ENCODE results near the gene REEP3. TPM values are rescaled to one million over a fixed set of nuclear protein-coding genes. Genes with fewer than 3 reads are reported as not detected.

The REEP3 gene
- total RNA-seq, 2 donors from 2014 or later, result 30.7 to 33.0 TPM

GRCh38 chr10:63539994-63540393 lies 18.8 kb downstream of the REEP3 start:
- H3K36me3 Mint-ChIP-seq (ENCODE audit: low read depth), result no peaks in the 10 kb centered on the region
- TF ChIP-seq, protein P1, sequence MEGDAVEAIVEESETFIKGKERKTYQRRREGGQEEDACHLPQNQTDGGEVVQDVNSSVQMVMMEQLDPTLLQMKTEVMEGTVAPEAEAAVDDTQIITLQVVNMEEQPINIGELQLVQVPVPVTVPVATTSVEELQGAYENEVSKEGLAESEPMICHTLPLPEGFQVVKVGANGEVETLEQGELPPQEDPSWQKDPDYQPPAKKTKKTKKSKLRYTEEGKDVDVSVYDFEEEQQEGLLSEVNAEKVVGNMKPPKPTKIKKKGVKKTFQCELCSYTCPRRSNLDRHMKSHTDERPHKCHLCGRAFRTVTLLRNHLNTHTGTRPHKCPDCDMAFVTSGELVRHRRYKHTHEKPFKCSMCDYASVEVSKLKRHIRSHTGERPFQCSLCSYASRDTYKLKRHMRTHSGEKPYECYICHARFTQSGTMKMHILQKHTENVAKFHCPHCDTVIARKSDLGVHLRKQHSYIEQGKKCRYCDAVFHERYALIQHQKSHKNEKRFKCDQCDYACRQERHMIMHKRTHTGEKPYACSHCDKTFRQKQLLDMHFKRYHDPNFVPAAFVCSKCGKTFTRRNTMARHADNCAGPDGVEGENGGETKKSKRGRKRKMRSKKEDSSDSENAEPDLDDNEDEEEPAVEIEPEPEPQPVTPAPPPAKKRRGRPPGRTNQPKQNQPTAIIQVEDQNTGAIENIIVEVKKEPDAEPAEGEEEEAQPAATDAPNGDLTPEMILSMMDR (conservative IDR thresholded peaks at IDR 0.05), result no peak
- H3K27ac Mint-ChIP-seq, result no peak overlapping the region

GRCh38 chr10:63542835-63543575 lies 21.8 kb downstream of the REEP3 start:
- Histone ChIP-seq H3K4me1 (ENCODE audit: control insufficient read depth, insufficient read depth, low read length) (peaks cover 3% of the 10 kb centered on the region), H3K36me3 (ENCODE audit: control insufficient read depth, insufficient read depth, low read length) (peaks cover 6% of the 10 kb centered on the region), H3K9ac (ENCODE audit: extremely low read depth, low read length, poor library complexity, severe bottlenecking) (no peak overlapping the region), H3K4me3 (ENCODE audit: low read length) (no peak overlapping the region), H3K9me3 (ENCODE audit: control insufficient read depth, low read length) (no peaks in the 10 kb centered on the region), H3K27ac (ENCODE audit: low read depth, low read length) (no peak overlapping the region), H3K27me3 (ENCODE audit: control insufficient read depth, insufficient read depth, low read length, poor library complexity, severe bottlenecking) (no peaks in the 10 kb centered on the region)
- TF ChIP-seq, protein P1 (conservative IDR thresholded peaks at IDR 0.05), result no peak
- H3K4me3 Mint-ChIP-seq, result no peak overlapping the region
- H3K27me3 Mint-ChIP-seq (ENCODE audit: insufficient read depth), result no peaks in the 10 kb centered on the region
- H3K4me1 Mint-ChIP-seq, result peaks cover 10% of the 10 kb centered on the region
- no peak for DNase-seq
- peaks cover 13% of the 10 kb centered on the region for H3K36me3 Mint-ChIP-seq (ENCODE audit: low read depth)
- H3K9me3 Mint-ChIP-seq, result no peaks in the 10 kb centered on the region
- no peak overlapping the region for H3K27ac Mint-ChIP-seq
- 65 to 75% methylated on average over 5 of the region's 5 CpGs for WGBS, 2 experiments (ENCODE audit: insufficient coverage in 1 of 2, insufficient read length in 1 of 2)

More at GRCh38 chr10:63539994-63540393, 18.8 kb downstream of the REEP3 start:
- no peaks in the 10 kb centered on the region for H3K9me3 ChIP-seq (ENCODE audit: control insufficient read depth, low read length)
- whole genome bisulfite sequencing, 2 experiments (ENCODE audit: insufficient coverage in 1 of 2, insufficient read length in 1 of 2), result 92% methylated on average over 1 of the region's 1 CpG; no CpG with 5 or more reads in 1 of the 2 experiments
- no peaks in the 10 kb centered on the region for H3K27me3 ChIP-seq (ENCODE audit: control insufficient read depth, insufficient read depth, low read length, poor library complexity, severe bottlenecking)
- H3K9ac ChIP-seq (ENCODE audit: extremely low read depth, low read length, poor library complexity, severe bottlenecking), result no peak overlapping the region
- no peaks in the 10 kb centered on the region for H3K36me3 ChIP-seq (ENCODE audit: control insufficient read depth, insufficient read depth, low read length)
- peaks cover 3% of the 10 kb centered on the region for H3K4me1 ChIP-seq (ENCODE audit: control insufficient read depth, insufficient read depth, low read length)
- no peak overlapping the region for H3K4me3 ChIP-seq (ENCODE audit: low read length)
- Mint-ChIP-seq H3K9me3 (no peaks in the 10 kb centered on the region), H3K27me3 (ENCODE audit: insufficient read depth) (no peaks in the 10 kb centered on the region), H3K4me3 (no peak overlapping the region), H3K4me1 (peaks cover 10% of the 10 kb centered on the region)
- no peak overlapping the region for H3K27ac ChIP-seq (ENCODE audit: low read depth, low read length)
- DNase-seq, result no peak

GRCh38 chr10:63543576-63543962 lies 22.4 kb downstream of the REEP3 start:
- 94% methylated on average over 7 of the region's 7 CpGs; no CpG with 5 or more reads in 1 of the 2 experiments for WGBS, 2 experiments (ENCODE audit: insufficient coverage in 1 of 2, insufficient read length in 1 of 2)
- H3K36me3 Mint-ChIP-seq (ENCODE audit: low read depth), result peaks cover 13% of the 10 kb centered on the region
- H3K4me3 Mint-ChIP-seq, result no peak overlapping the region
- no peak overlapping the region for H3K4me3 ChIP-seq (ENCODE audit: low read length)
- no peaks in the 10 kb centered on the region for H3K9me3 ChIP-seq (ENCODE audit: control insufficient read depth, low read length)
- peaks cover 6% of the 10 kb centered on the region for H3K36me3 ChIP-seq (ENCODE audit: control insufficient read depth, insufficient read depth, low read length)
- peaks cover 10% of the 10 kb centered on the region for H3K4me1 Mint-ChIP-seq
- H3K27ac Mint-ChIP-seq, result no peak overlapping the region
- H3K27me3 Mint-ChIP-seq (ENCODE audit: insufficient read depth), result no peaks in the 10 kb centered on the region
- no peak for DNase-seq
- no peak overlapping the region for H3K9ac ChIP-seq (ENCODE audit: extremely low read depth, low read length, poor library complexity, severe bottlenecking)
- H3K27me3 ChIP-seq (ENCODE audit: control insufficient read depth, insufficient read depth, low read length, poor library complexity, severe bottlenecking), result no peaks in the 10 kb centered on the region
- TF ChIP-seq, protein P1 (conservative IDR thresholded peaks at IDR 0.05), result no peak
- no peaks in the 10 kb centered on the region for H3K9me3 Mint-ChIP-seq
- H3K27ac ChIP-seq (ENCODE audit: low read depth, low read length), result no peak overlapping the region
- peaks cover 3% of the 10 kb centered on the region for H3K4me1 ChIP-seq (ENCODE audit: control insufficient read depth, insufficient read depth, low read length)
